Mucosa of descending colon (tissue), 3 donors: Measurements from ENCODE around the gene ZNF451. TPM values are rescaled to one million over a fixed set of nuclear protein-coding genes. Genes with fewer than 3 reads are reported as not detected.
"Not testable (repeated sequence)": the region's sequence is repeated elsewhere in the genome, so short reads cannot be mapped to it uniquely, and the experiment has no call there.

Experiments
- ATAC-seq: fragments of 200-7000 bp; cut with Tn5 transposase; one replicate; pipeline ENCODE4 v1.9.1; 2020; ENCODE audit warnings: mild to moderate bottlenecking, moderate library complexity
- DNase-seq, 3 donors: peaks; one replicate each; pipeline ENCODE4 v3.0.0-alpha.2; 2020
- H3K36me3 ChIP-seq: fragments of 200-600 bp; one replicate; pipeline ENCODE4 v1.8.0; 2021; ENCODE audit warnings: low read depth, mild to moderate bottlenecking
- H3K4me1 ChIP-seq: fragments of 200-600 bp; one replicate; pipeline ENCODE4 v1.8.0; 2021; ENCODE audit warnings: low read depth, mild to moderate bottlenecking
- H3K4me3 ChIP-seq: fragments of 200-600 bp; one replicate; pipeline ENCODE4 v1.8.0; 2021; ENCODE audit warnings: mild to moderate bottlenecking
- H3K9me3 ChIP-seq: fragments of 200-600 bp; one replicate; pipeline ENCODE4 v1.8.0; 2021; ENCODE audit warnings: mild to moderate bottlenecking
- CTCF ChIP-seq: fragments of 200-600 bp; IDR thresholded peaks from one replicate; pipeline ENCODE4 v1.8.0; 2022; ENCODE audit warnings: antibody characterized with exemption, mild to moderate bottlenecking
- intact Hi-C, 2 donors: fragments of 100-400 bp; cut with DNase I in 1 of 2; cut with micrococcal nuclease in 1 of 2; formaldehyde crosslinking; loops; one replicate each; pipeline versions ENCODE4 v1.11.0 to v1.11.1; 2022; cut with DNase I, micrococcal nuclease
- long read RNA-seq, 2 donors: library from polyadenylated mRNA; unstranded; transcript quantifications; one replicate each; pipeline ENCODE4 v2.0.0, GENCODE V29; 2019 to 2021
- total RNA-seq, 3 donors: library from RNA; stranded (reverse); fragmentation: NEBNext Ultra II Directional in 2 of 3; extraction: Animal tissue kit (Norgen Biotek cat#: 25700) in 2 of 3; gene quantifications; one replicate each; pipeline versions ENCODE4 v1.2.1 to v1.2.4, GENCODE V29; 2021 to 2023
- donor health status: DM: no; HTN: no; CAD: no; lungs with moderate emphysema.
- donor health status: DM: no; HTN: no; CAD: no.
- donor health status: DM: no; HTN: yes; CAD: no.

The ZNF451 gene
- total RNA-seq, result 10 to 100 TPM; 34.6 to 58.5 (median 46.0) TPM
- long read RNA-seq, donor 1, full-length matches to known transcripts, result 18 of 29 reads
- long read RNA-seq, donor 1, partial matches to known transcripts, result 5 of 29 reads
- long read RNA-seq, donor 1, other reads (novel, unspliced or antisense), result 6 of 29 reads
- long read RNA-seq, donor 2, full-length matches to known transcripts, result 2 of 6 reads
- long read RNA-seq, donor 2, partial matches to known transcripts, result 4 of 6 reads
- long read RNA-seq, donor 2, other reads (novel, unspliced or antisense), result 0 of 6 reads

- DNase-seq, result peak; percentile 98 to 99 (median 98)
- Histone ChIP-seq H3K4me1 (peaks cover 28% of the 10 kb centered on the region), H3K4me3 (peak within 1 kb of the TSS; percentile 31), H3K9me3 (no peaks in the 10 kb centered on the region), H3K36me3 (no peaks in the 10 kb centered on the region)
- intact Hi-C loops, result no loop called here
- TF ChIP-seq CTCF, result peak; percentile 12
- ATAC-seq, result peak; percentile 98
Measured at GRCh38 chr6:57089687-57090457, at the start of gene ZNF451. ZNF451 (plus strand) TSS chr6:57090188; CDS start chr6:57090254, 66 bp downstream.

GRCh38 chr6:57044061-57044460 lies 45.9 kb upstream of the ZNF451 start:
- H3K4me3 ChIP-seq, H3K9me3 ChIP-seq, intact Hi-C loops, DNase-seq, H3K4me1 ChIP-seq, ATAC-seq, H3K36me3 ChIP-seq: not testable (repeated sequence)

GRCh38 chr6:57044568-57044967 lies 45.4 kb upstream of the ZNF451 start:
- no peak for ATAC-seq

GRCh38 chr6:57046332-57047256 lies 43.4 kb upstream of the ZNF451 start, which contains the start of gene KIAA1586:
KIAA1586 (plus strand) TSS chr6:57046693; CDS start chr6:57046756, 63 bp downstream.
- DNase-seq (peak; percentile 87 to 91 (median 90)), ATAC-seq (peak; percentile 99)
- intact Hi-C loops, H3K9me3 ChIP-seq, H3K36me3 ChIP-seq, H3K4me1 ChIP-seq, H3K4me3 ChIP-seq: not testable (repeated sequence)

More at GRCh38 chr6:57044568-57044967, 45.4 kb upstream of the ZNF451 start:
- Histone ChIP-seq H3K9me3 (no peaks in the 10 kb centered on the region), H3K4me3 (no peak overlapping the region), H3K36me3 (no peaks in the 10 kb centered on the region), H3K4me1 (no peaks in the 10 kb centered on the region)
- DNase-seq, result no peak
- intact Hi-C loops, result no loop called here
- TF ChIP-seq CTCF, result no peak

- not testable (repeated sequence) for ATAC-seq
Measured at GRCh38 chr6:57047257-57047585, 42.8 kb upstream of the ZNF451 start.

GRCh38 chr6:57047859-57048258 lies 42.1 kb upstream of the ZNF451 start:
- H3K36me3 ChIP-seq, ATAC-seq, H3K4me3 ChIP-seq, H3K9me3 ChIP-seq, intact Hi-C loops, H3K4me1 ChIP-seq, DNase-seq: not testable (repeated sequence)

More at GRCh38 chr6:57047257-57047585, 42.8 kb upstream of the ZNF451 start:
- H3K9me3 ChIP-seq, DNase-seq, intact Hi-C loops, H3K4me3 ChIP-seq, H3K4me1 ChIP-seq, H3K36me3 ChIP-seq: not testable (repeated sequence)

GRCh38 chr6:57048577-57048976 lies 41.4 kb upstream of the ZNF451 start:
- Histone ChIP-seq H3K36me3 (no peaks in the 10 kb centered on the region), H3K4me1 (no peaks in the 10 kb centered on the region), H3K9me3 (no peaks in the 10 kb centered on the region), H3K4me3 (no peak overlapping the region)
- DNase-seq (no peak), ATAC-seq (no peak)
- intact Hi-C loops, result no loop called here
- no peak for TF ChIP-seq CTCF
